GM12873 (cell line): ENCODE data around the gene CMYA5.

Experiments
- CTCF ChIP-seq: IDR thresholded peaks from 2 replicates; pipeline ENCODE4 v1.5.1; 2012; ENCODE audit warnings: low read depth, mild to moderate bottlenecking, moderate library complexity, low read length, control low read depth; ENCODE audit not compliant: insufficient read depth; ENCODE audit errors: missing control alignments

CMYA5 gene

DNA sequence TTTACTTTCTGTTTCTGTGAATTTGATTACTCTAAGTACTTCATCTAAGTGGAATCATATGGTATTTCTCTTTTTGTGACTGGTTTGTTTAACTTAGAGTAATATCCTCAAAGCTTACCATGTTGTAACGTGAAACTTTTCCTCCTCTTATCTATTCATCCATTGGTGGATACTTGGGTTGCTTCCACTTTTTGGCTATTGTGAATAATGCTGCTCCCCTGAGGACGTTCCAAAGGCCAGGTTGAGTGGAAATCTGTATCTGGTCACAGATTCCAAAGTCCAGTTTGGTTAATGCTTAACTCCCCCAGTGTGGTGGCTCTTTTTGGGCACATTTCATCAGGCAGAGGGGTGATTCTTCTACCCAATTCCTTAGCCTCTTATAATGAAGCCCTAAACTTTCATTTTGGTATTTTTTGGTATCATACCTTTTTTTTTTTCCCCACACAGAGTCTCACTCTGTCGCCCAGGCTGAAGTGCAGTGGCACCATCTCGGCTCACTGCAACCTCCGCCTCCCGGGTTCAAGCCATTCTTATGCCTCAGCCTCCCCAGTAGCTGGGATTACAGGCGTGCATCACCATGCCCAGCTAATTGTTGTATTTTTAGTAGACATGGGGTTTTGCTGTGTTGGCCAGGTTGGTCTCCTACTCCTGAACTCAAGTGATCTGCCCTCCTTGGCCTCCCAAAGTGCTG lies 65.4 kb downstream of the CMYA5 start:
- TF ChIP-seq CTCF = no peak

DNA sequence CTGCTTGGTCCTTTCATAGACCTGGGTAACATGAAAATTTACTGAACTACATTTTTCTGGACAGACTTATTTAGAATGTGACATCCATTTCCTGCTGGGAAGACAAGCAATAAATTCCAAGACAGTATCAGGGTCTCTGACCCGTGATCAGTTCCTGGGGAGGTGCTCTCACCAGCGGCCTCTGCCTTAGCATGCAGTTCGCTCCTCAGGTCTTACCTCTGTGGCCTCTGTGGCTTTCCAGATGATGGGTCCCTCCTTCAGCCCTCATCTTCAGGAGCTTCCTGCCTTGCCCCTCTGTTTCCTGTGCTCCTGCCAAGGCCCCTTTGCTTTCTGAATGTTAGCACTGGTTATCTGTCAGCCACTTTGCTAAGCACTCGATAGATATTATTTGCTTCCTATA lies 66.4 kb downstream of the CMYA5 start:
- no peak for TF ChIP-seq CTCF

GRCh38 chr5:79759436-79759835 lies 69.8 kb downstream of the CMYA5 start:
- TF ChIP-seq CTCF = no peak

DNA sequence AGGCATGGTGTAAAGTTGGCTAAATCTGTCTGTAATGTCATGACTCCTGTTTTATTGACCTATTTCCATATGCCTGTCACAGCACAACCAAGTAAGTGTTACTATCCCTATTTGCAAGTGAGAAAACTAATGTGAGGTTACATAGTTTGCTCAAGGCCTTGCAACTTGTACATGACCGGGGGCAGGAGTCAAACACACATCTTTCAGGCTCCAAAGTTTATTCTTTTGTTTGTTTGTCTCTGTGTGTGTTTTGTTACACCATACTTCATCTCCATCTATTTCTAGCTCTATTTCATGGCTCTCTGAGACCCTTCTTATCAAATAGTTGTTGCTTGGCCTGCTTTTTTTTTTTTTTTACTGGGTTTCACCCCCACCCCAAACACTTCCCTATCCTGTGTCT lies 70.2 kb downstream of the CMYA5 start:
- TF ChIP-seq CTCF = no peak

DNA sequence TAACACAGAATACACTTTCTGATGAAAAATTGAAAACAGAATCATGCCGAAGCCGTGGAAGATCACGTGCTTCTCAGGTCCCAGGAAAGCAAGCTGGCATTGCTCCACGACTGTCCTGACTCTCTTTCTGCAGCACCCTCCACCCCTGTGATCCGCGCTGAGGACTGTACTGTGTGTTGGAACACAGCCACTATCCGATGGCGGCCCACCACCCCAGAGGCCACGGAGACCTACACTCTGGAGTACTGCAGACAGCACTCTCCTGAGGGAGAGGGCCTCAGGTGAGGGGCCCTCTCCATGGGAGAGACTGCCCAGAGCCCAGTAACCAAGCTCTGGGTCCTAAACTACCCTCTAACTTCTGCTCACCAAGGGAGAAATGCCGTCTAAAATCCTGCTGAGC lies 73.3 kb downstream of the CMYA5 start:
- no peak for TF ChIP-seq CTCF

DNA sequence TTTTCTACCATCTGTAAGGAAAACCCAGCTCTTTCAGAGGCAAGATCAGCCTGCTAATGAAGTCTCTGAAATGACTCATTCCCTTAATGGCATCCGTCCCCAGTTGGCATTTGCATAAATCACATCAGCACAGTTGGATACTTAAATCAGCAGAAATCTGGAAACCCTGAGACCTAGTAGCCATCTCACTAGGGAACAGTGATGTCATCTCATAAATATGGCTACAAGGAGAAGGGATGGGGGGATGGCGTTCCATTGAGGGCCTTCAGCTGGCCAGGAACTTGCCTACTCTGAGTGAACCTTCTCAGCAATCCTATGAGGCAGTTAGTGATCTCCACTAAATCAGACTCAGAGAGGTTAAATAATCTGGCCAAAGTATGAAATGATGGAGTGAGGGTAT lies 81.8 kb downstream of the CMYA5 start:
- no peak for TF ChIP-seq CTCF

DNA sequence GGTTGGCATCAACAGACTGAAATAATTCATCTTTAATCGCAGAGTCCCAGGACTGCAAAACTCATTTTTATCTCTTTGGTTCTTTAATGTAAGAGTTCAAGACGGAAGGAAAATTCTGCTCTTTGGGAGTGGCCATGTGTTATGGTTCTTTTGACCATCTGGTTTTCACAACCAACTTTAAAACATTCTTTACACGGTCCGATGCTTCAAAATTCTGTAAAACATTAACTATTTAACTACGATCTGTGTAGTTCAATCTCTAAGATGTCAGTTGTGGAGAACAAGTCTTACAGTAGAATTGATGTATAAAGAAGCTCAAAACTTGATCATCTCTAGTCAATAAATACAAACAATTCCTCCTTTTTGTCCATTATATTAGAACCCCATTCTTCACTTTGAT lies 83.0 kb downstream of the CMYA5 start:
- TF ChIP-seq CTCF = no peak
